GM18861 (cell line): ENCODE data around the gene USP53.
A peak's percentile ranks its signal among the peaks of the same experiment; 100 is the strongest.
"Not testable (repeated sequence)": the region's sequence is repeated elsewhere in the genome, so short reads cannot be mapped to it uniquely, and the experiment has no call there.

Source experiments
- ATAC-seq: cut with Tn5 transposase; IDR thresholded peaks from one replicate; pipeline ENCODE4 v1.9.1; 2021; ENCODE audit not compliant: unreplicated experiment

Gene USP53

DNA sequence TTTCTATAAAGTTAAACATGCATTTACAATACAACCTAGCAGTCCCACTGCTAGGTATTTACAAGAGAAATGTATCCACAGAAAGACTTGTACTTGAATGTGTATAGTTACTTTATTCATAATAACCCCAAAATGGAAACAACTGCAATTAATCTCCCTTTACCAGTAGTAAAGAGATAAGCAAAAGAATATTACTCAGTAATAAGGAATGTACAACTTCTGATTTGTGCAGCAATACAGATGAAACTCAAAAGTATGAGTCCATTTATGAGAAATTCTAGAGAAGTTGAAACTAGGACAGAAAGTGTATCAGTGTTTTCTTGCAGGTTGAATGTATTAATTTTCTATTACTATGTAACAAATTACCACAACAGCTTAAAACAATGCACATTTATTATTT lies 15.2 kb downstream of the USP53 start:
- no peak for ATAC-seq

DNA sequence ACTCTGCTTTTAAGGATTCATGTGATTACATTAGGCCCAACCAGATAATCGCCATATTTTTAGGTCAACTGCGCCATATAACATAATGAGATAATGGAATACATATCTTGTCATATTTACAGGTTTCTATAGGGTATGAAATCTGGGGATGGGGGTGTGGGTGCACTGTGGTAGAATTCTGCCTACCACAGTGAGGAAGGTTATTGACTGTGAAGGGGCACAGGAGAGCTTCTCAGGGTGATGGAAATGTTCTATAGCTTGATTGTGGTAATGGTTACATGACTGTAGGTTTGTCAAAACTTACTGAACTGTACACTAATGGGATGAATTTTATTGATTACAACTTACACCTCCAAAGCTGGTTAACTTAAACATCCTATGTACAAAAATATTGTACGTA lies 15.9 kb downstream of the USP53 start:
- ATAC-seq, result no peak

DNA sequence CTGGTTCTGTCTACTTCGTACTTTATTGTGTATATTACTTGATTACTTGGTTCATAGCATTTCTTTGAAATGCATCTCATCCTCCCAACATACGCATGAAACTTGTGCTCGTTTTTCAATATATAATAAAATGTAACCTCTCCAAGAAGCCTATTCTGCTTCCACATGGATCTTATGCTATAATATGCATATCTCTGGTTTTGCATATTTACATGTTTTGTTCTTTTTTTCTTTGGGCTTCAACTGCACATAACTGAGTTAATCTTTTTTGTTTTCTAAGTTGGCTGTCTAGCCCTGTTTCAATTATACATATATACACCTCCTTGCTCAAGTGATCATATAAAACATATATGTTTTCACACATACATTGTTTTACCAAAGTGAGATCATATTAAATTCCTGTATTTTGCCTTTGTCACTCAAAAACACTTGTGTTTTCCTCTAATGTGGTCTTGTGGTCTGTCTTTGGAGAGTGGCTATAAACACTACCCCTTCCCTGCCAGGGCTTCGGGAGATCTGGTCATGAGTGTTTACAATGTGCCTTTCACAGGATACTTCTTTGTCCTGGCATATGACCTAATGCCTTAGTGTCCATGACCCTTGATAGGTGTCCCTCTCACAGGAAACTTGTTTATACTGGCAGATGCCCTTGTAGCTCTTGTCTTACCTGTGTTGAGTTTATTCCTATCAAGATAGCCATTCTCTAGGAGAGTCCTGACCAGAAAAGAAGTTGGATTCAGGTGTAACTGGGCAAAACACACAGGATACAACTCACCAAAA lies 17.6 kb downstream of the USP53 start:
- no peak for ATAC-seq

DNA sequence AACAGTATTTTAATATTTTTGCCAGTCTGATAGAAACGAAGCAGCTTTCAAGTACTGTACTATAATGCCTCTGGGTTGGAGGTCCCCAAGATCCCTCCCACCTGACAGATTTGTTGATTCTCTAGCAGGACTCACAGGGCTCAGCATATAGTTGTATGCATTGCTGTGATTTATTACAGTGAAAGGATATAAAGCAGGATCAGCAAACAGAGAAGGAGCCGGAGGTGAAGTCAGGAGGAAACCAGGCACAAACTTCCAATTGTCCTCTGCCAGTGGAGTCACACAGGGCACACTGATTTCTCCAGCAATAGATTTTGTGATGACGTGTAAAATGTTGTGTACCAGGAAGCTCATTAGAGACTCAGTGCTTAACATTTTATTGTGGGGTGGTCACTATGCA lies 19.0 kb downstream of the USP53 start:
- no peak for ATAC-seq

DNA sequence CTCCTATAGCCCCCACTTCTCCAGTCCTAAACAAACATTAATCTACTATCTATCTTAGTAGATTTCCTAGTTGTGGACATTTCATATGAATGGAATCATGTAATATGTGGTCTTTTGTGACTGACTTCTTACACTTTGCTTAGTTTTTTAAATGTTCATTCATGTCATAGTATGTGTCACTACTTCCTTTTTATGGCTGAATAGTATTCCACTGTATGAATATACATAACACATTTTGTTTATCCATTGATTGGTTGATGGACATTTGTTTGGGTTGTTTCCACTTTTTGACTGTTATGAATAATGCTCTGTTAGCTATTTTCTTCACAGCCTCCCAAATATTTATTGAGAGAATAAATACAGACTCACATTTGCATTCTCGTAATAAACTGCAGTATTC lies 19.8 kb downstream of the USP53 start:
- no peak for ATAC-seq

DNA sequence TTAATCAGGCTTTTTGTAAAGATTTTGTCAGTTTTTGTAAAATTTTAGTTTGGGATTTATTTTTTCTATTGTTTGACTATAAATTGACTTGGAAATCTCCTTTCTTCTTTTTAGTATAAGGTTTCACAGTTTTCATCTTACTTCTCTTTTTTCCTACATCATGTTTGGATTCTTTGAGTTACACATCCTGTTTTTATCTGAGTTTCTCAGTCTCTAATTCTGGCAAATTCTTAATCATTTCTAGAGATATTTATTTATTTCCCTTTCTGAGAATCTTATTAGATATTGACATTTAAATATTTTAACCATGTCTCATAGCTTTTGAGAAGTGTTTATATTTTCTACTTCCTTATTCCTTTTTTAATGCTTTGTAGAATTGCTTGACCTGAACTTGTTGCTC lies 20.7 kb downstream of the USP53 start:
- no peak for ATAC-seq

DNA sequence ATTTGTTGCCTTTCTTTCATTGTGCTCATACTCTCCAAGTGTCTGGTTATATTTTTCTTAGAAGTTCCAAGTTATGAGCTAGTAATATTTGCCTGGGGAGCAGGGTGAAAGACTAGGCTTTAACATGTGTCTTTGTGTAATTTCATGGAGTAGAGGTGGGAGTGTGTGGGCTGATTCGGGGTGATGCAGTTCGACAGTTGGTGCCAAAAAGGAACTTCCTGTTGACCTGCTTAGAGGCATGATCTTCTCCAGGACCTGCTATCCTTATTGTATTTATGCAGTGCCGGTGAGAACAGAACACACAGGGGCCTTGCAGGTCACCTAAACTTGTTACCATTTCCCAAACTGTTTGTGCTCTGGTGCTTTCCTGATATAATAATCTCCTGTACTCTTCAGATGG lies 21.2 kb downstream of the USP53 start:
- no peak for ATAC-seq

DNA sequence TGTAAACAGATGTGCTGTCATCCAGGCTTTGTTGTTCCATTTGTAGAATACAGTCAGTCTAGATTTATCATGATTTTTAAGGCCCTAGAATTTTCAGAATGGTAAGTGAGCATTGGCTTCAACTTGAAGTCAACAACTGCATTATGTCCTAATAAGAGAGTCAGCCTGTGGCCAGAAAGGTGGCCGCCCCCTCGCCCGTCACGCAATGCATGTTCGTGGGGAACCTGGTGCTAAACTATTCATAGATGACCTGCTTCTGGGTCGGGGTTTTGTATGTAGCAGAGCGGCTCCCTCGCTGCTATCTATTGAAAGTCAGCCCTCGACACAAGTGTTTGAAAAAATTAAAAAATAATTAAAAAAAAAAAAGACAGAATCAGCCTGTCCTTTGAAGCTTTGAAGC lies 24.7 kb downstream of the USP53 start:
- no peak for ATAC-seq

DNA sequence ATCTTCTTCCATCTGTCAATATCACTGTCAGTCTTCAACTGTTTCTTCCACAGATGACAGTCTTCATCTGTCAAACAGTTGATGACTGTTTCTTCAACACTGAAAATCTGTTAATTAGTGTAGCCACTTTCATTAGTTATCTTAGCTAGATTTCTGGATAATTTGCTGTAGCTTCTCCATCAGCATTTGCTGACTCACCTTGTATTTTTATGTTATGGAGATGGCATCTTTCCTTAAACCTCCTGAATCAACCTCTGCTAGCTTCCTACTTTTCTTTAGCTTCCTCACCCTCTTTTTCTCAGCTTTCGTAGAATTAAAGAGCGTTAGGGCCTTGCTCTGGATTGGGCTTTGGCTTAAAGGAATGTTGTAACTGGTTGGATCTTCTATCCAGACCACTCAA lies 25.1 kb downstream of the USP53 start:
- ATAC-seq, result no peak

DNA sequence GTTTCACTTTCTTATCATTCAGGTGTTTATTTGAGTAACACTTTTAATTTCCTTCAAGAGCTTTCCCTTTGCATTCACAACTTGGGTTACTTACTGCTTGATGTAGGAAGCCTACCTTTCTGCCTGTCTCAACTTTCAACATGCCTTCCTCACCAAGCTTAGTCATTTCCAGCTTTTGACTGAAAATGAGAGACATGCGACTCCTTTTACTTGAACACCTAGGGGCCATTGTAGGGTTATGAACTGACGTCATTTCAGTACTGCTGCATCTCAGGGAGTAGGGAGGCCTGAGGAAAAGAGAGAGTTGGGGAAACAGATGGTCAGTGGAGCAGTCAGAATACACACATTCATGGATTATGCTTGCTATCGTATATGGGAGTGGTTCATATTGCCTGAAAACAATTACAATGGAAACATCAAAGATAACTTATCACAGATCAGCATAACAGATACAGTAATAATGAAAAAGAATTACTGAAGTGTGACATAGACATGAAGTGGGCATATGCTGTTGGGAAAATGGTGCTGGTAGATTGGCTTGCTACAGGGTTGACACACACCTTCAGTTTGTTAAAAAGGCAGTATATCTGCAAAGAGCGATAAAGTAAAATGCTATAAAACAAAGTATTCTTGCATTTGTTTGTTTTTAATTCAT lies 25.7 kb downstream of the USP53 start:
- ATAC-seq, result peak; percentile 99

DNA sequence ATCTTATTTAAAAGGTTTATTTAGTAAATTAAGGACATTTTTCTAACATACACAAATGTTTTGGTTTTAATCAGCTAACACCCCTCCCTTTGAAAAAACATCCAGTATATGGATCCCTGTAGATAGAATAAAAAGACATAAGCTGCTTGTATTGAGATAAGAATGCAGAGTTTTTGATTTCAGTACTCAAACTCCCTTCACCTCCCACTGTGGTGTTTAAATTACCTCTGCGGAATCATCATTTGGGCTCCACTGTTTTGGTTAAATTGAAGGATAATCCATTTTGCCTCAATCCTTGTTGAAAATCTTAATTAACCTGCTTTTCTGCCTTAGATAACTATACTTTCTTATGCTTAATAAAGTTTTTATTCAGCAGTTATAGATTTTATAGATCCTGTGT lies 27.6 kb downstream of the USP53 start:
- no peak for ATAC-seq

DNA sequence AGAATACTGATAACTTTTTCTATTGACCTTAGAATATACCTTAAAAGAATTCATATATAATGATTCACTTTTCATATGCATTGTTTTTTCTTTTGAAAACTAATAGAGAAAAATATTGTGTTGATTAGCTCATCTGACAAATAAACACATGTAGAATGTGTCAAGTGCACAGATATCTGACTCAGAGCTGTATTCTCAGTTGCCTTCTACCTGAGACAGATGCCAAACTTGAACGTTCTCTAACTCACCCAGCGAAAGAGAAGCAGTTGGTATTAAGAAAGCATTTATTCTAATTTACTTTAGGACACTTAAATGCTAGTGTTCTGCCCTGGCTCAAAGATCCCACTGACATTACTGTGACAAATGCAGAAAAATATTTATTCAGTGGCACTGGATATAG lies 28.1 kb downstream of the USP53 start:
- no peak for ATAC-seq

DNA sequence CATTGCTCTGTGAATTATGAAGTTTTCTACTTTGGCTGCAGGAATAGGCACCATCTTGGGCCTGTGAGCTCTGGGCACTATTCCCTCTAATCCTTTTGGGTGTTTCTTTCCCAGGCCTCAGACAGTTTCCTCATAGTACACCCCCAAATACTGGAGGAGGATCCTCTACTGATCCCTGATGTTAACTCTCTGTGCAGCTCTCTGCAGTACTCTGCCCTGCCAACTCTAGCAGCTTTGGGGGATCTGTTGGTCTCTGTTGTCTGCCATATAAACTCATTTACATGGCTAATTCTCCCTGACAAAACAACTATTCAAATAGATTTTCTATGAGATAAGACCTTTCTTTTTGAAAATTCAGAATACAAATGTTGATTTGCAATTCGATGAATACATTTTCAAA lies 29.9 kb downstream of the USP53 start:
- no peak for ATAC-seq

DNA sequence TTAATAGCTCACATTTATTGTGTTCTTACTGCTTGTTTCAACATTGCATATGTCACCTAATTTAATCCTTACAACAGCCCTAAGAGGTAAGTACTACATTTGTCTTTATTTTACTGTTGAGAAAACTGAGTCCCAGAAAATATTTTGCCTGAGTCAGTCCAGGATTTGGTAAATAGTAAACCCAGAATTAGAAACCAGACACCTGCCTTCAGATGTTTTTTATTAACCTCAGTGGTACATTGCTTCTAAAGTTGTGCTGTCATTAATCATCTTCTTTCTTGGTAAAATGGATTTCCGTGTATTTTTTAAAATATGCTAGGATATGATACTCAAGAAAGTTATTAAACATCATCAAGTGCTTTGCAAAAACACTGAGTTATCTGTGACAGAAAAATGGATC lies 31.4 kb downstream of the USP53 start:
- ATAC-seq, result no peak

DNA sequence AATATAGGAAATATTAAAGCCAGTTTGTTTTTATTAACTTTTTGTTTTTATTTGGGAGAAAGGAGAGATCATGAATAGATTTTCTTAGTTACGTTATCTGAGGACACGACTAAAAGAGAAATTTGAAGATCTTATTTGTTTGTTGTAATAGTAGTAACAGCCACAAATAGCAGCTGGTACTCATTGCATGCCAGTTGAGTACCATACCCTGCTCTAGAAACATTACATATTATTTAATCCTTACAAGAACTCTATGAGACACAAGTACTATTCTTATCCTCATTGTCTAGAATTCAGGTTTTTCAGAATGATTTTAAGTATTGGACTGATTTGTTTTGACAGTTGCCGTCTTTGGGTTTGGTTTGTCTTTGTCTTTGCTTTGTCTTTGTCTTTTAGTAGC lies 31.8 kb downstream of the USP53 start:
- no peak for ATAC-seq

DNA sequence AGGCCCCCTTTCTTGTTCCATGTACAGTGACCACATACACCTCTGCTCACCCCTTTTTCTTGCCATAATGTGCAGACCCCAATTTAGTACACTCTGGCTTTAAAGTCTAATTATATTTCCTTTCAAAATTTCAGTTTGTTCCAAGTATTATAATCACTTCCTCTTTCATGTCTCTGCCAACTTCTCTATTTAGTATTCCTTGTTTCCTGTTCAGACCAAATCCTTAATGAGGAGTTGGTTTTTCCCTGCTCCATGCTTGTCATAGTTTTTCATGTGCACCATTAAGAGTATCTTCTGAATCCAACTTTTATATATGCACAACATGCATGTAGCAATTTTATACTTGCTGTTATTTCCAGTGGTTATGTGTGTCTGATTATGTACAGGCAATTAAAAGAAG lies 32.3 kb downstream of the USP53 start:
- no peak for ATAC-seq

DNA sequence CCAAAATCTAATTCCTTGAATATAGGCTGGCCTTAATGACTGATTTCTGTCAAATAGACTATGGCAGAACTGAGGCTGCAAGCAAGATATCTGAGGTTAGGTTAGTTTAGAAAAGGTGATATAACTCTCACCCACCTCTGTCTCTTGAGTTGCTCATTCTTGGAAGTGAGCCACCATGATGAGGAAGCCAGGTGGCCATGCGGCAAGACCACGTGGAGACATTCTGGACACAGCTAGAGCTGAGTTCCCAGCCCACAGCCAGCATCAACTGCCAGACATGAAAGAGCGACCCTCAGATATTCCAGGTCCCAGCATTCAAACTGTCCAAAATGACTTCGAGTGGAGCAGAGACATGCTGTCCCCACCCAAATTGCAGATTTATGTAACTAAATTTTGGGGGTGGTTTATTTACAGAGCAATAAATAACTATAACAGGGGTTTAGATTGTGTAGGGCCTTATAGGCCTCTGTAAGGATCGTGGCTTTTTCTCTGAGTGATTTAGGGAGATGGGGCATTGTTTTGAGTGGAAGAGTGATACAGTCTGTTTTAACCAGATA lies 33.7 kb downstream of the USP53 start:
- no peak for ATAC-seq

DNA sequence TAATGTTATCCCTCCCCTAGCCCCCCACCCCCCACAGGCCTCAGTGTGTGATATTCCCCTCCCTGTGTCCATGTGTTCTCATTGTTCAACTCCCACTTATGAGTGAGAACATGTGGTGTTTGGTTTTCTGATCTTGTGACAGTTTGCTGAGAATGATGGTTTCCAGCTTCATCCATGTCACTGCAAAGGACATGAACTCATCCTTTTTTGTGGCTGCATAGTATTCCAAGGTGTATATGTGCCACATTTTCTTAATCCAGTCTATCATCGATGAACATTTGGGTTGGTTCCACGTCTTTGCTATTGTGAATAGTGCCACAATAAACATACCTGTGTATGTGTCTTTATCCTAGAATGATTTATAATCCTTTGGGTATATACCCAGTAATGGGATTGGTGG lies 38.5 kb downstream of the USP53 start:
- ATAC-seq, result not testable (repeated sequence)

DNA sequence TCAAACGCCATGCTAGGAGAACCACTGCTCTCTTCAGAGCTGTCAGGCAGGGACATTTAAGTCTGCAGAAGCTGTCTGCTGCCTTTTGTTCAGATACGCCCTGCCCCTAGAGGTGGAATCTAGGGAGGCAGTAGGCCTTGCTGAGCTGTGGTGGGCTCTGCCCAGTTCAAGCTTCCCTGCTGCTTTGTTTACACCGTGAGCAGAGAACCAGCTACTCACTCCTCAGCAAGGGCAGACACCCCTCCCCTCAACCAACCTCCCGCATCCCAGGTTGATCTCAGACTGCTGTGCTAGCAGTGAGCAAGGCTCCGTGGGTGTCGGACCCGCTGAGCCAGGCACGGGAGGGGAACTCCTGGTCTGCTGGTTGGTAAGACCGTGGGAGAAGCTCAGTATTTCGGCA lies 42.7 kb downstream of the USP53 start:
- ATAC-seq, result not testable (repeated sequence)

DNA sequence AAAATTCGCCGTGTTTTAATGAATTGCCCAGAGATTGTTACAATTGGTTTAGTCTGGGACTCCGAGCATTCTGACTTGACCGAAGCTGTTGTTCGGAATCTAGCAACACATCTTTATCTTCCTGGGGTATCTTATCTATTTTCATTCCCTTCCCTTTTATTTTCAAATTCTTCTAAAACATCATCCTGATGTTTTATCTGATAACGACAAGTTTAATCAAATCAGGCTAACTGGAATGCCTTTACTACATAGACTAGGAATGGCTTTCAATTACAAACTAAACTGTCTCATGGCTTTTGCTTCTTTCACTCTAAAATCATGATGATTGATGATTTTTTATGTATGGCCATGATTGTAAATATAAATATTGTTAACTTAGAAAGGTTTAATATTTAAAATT lies 48.0 kb downstream of the USP53 start:
- no peak for ATAC-seq

DNA sequence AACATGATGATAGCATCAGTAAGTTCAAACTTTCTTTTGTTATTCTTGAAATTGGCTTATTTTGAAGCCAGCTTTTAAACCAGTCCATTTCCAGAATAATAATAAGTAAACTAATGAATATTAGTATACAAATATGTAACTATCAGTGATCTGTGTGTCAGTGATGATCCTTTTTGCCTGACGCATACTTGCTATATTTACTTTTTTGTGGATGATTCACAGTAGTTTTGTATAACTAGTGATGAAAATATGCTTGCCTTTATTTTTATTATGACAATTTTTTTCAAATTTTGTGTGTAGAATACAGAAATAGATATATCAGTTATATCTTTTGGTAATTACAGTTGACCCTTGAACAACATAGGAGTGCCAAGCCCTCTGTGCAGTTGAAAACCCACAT lies 49.5 kb downstream of the USP53 start:
- no peak for ATAC-seq

DNA sequence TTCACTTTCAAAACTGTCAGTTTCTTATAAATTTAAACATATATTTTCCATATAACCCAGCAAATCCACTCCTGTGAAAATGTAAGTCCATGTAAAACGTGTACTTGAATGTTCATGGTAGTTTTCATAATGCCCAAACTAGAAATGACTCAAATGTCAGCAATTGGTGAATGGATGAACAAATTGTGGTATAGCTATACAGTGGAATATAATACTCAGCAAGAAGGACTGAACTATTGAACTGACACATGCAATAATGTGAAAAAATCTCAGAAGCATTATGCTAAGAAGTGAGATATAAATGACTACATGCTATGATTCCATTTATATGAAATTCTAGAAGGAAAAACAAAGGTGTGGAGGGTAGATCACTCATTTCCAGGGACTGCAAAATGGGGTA lies 52.2 kb downstream of the USP53 start:
- ATAC-seq, result no peak

DNA sequence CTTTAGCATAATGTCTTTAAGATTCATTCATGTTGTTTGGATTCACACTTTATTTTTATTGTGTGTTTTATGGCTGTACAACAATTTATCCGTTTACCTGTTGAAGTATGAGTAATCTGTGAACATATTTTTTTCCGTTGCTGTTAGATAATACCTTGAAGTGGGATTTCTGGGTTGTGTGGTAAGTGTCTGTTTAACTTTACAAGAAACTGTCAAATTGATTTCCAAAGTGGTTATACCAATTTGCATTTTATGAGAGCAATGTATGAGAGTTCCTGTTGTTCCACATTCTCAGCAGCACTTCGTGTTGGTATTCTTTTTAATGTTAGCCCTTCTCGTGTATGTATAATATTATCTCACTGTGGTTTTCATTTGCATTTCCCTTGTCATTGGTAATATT lies 53.6 kb downstream of the USP53 start:
- no peak for ATAC-seq
